Activated CD8-positive, alpha-beta memory T cell treated with anti-CD3 and anti-CD28 coated beads, Interleukin-2, amount 50 U/mL, for 24 hours (primary cell): ENCODE results near the gene KCNK15.

ENCODE experiments used
- DNase-seq: peaks from one replicate; pipeline ENCODE4 v3.0.0-alpha.2; 2020; ENCODE audit errors: extremely low read depth

KCNK15 gene

GRCh38 chr20:44736170-44737021 lies 9.3 kb upstream of the KCNK15 start:
- DNase-seq, result no peak

DNA sequence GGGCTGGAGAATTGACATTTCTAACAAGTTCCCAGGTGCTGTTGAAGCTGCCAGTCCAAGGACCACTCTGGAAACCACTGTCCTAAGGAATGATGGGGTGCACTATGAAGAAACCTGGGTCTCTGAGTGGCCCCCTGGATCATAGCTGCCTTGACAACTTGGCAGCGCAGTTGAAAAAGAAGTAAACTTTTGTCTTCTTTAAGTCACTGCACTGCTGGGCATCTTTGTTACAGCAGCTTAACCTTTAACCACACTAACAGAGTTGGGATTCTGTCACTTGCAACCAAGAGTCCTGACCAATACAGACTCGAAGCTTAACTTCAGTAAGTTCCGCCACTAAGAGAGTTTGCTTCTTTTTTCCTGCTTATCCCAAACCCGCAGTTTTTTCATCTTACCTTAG lies 8.5 kb upstream of the KCNK15 start:
- no peak for DNase-seq

- DNase-seq, result no peak
These were observed 6.7 kb upstream of the KCNK15 start for GRCh38 chr20:44738813-44739477.

- DNase-seq, result no peak
These were observed 5.7 kb upstream of the KCNK15 start for GRCh38 chr20:44739942-44740341.

DNA sequence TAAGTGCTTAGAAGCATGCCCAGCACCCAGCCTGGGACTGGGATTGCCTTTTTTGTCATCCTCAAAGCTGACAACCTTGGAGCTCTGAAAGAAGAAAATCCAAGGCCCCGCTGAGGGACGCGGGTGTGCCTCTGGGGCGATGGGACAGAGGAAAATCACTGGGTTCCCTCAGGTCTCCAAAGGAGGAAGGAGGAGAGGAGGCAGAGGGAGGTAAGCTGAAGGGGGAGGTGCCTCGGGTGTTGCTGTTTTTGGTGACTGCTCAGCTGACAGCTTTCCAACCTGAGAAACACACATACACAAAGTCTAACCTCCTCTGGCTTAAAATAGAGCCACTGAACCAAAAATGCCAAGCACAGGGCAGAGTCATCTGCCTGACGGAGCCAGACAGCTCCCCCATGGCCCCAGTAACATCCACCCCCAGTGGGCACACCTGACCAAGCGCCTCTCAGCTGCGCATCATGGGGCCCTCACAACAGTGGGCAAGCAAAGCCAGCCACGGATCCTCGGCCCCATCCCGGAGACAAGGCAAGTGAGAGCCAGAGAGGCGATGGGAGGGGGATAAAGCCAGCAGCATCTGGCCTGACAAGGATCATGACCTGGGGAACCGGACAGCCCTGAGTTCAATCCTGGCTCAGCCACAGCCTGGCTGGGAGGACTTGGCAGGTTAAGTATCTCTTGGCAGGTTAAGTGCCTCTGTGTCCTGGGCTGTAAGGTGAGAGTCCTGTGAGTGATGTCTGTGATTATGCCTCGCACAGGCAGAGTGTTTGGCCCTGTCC lies 3.2 kb upstream of the KCNK15 start:
- DNase-seq, result no peak

- no peak for DNase-seq
These were observed 2.5 kb upstream of the KCNK15 start for GRCh38 chr20:44743080-44743701.

GRCh38 chr20:44743916-44744655 lies 1.6 kb upstream of the KCNK15 start:
- no peak for DNase-seq

DNA sequence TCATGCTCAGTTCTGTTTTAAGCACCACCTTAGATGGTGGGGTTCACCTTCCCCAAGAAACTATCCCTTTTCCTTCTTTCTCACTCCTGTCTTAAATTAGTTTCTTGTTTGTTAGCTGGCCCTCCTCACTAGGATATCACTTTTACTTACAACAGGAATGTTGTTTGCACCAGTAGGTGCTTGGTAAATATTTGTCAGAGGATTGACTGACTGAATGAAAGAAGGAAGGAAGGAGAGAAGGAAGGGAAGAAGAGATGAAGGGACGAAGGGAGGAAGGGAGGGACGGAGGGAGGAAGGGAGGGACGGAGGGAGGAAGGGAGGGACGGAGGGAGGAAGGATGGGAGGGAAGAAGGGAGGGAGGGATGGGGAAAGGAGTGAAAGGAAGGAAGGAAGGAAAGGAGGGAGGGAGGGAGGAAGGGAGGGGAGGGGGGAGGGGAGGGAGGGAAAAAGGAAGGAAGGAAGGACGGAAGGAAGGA lies 505 bp upstream of the KCNK15 start:
- no peak for DNase-seq

DNA sequence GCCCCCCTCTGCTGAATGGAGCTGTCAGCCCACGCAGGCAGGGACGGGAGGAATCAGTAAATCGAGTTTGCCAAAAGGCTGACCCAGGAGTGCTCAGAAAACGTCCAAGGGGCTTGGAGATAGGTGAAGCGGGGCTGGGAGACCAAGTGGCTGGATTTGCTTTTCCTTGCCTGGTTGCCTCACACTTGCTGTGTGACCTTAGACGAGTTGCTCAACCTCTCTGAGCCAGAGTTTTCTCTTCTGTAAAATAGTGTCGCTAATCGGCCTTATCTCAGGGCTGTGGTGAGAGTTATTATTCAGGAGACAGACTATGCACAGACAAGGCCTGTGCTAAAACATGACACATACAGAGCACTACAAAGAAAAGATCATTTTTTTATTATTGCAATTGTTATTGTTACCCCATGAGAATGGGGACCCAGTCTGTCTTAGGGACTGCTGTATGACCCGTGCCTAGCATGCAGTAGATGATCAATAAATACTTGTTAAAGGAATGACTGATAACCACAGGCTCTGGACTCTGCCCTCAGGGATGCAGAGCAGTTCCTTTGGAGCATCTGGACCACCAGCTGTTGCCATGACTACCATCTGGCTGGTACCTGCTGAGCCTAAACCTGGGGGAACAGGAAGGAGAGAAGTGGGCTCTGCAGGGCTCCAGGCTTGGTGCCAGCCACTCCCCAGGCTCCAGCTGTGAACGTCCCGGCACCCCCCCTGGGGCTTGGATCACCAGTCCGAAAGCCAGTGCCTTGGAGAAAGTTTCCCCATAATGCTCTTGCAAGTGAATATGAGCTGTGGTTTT lies 901 bp downstream of the KCNK15 start:
- DNase-seq, result no peak

- no peak for DNase-seq
These were observed 1.7 kb downstream of the KCNK15 start for GRCh38 chr20:44747166-44748004.

DNA sequence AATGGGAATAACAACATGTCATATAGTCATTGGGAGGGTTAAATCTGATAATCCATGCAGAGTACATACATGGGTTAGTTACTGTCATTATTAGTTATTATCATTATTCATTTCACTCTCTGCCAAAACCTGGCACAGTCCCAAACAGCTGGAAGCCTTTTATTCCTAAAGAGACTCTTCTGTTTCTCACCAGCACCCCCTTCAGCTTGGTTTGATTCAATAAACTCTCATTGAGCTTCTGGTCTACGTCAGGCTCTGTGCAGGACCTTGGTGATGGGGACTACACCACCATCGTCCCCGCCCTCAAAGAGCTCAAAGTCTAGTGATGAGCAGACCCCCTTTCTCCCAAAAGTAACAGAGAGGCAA lies 2.3 kb downstream of the KCNK15 start:
- no peak for DNase-seq

- no peak for DNase-seq
These were observed 4.6 kb downstream of the KCNK15 start for GRCh38 chr20:44750081-44750805.

- DNase-seq, result no peak
These were observed 6.7 kb downstream of the KCNK15 start for GRCh38 chr20:44752099-44752931.

GRCh38 chr20:44754554-44754953 lies 8.9 kb downstream of the KCNK15 start:
- DNase-seq, result no peak

DNA sequence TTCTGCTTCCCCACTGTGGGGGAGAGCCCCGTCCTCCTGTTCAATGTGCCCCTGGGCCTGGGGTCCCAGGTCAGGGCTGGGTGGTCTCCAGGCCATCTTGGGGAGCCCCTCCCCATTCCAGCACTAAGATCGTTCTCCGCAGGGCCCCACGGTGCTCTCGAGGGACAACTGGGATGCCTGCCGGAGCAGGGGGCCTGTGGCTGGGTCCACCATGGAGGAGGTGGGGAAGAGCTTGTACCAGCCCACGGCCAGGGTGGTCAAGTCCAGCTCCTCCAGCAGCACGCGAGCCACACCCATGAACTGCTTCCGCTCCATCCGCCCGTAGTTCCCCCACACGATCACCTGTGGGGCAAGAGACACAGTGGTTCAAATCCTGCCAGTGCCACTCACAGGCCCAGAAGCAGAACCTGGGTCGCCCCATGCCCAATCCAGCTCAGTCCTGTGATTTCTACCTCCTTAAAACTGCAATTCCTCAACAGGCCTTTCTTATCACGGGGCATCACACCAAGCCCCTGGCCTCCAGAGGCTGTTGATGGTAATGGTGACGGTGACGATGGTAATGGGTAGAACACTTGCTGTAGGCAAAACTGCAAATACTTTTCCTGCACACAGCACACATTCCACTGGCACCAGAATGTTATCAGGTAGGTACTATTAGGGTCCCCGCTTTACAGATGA lies 10.5 kb downstream of the KCNK15 start:
- DNase-seq, result no peak

GRCh38 chr20:44756956-44757355 lies 11.3 kb downstream of the KCNK15 start:
- DNase-seq, result no peak
